Inflammatory macrophage treated with lipopolysaccharide for 4 hours (primary cell): ENCODE measurements around the gene RSPO4.

Source experiments
- DNase-seq: peaks from one replicate; pipeline ENCODE4 v3.0.0-alpha.2; 2020

RSPO4 gene

GRCh38 chr20:967796-968742, 34.0 kb downstream of the RSPO4 start:
- peak; percentile 38 for DNase-seq

- DNase-seq: no peak
Observed at GRCh38 chr20:965956-966355, 36.2 kb downstream of the RSPO4 start.

- no peak for DNase-seq
Observed at GRCh38 chr20:963795-964194, 38.3 kb downstream of the RSPO4 start.

- no peak for DNase-seq
Observed at GRCh38 chr20:962683-963082, 39.4 kb downstream of the RSPO4 start.

GRCh38 chr20:962223-962622, 39.9 kb downstream of the RSPO4 start:
- no peak for DNase-seq

GRCh38 chr20:961768-962167, 40.3 kb downstream of the RSPO4 start:
- no peak for DNase-seq

- DNase-seq: no peak
Observed at GRCh38 chr20:959996-960615, 42.0 kb downstream of the RSPO4 start.

GRCh38 chr20:958936-959815, 42.9 kb downstream of the RSPO4 start:
- no peak for DNase-seq

GRCh38 chr20:957544-957943, 44.6 kb downstream of the RSPO4 start:
- DNase-seq: no peak

GRCh38 chr20:956330-956951, 45.7 kb downstream of the RSPO4 start:
- DNase-seq: peak; percentile 56

GRCh38 chr20:955656-956055, 46.5 kb downstream of the RSPO4 start:
- no peak for DNase-seq

GRCh38 chr20:955111-955510, 47.0 kb downstream of the RSPO4 start:
- DNase-seq: no peak

- DNase-seq: no peak
Observed at GRCh38 chr20:953742-954141, 48.4 kb downstream of the RSPO4 start.

- no peak for DNase-seq
Observed at GRCh38 chr20:952196-952795, 49.8 kb downstream of the RSPO4 start.

- DNase-seq: no peak
Observed at GRCh38 chr20:951384-952169, 50.5 kb downstream of the RSPO4 start.

- no peak for DNase-seq
Observed at GRCh38 chr20:949717-950116, 52.4 kb downstream of the RSPO4 start.

GRCh38 chr20:946826-947225, 55.3 kb downstream of the RSPO4 start:
- DNase-seq: no peak

GRCh38 chr20:945841-946240, 56.3 kb downstream of the RSPO4 start:
- no peak for DNase-seq

- DNase-seq: no peak
Observed at GRCh38 chr20:944774-945410, 57.2 kb downstream of the RSPO4 start.

- no peak for DNase-seq
Observed at GRCh38 chr20:944148-944547, 58.0 kb downstream of the RSPO4 start.

- DNase-seq: no peak
Observed at GRCh38 chr20:942611-943010, 59.5 kb downstream of the RSPO4 start.
